Ascending aorta (tissue), 2 donors: Measurements from ENCODE around the gene DCAF10. TPM values are rescaled to one million over a fixed set of nuclear protein-coding genes. Genes with fewer than 3 reads are reported as not detected.

ENCODE experiments used
- DNase-seq, 2 donors: peaks; one replicate each; pipeline ENCODE4 v3.0.0-alpha.2; 2019; ENCODE audit warnings: low spot score in 2 of 2
- H3K27ac ChIP-seq, 2 donors: fragments of 200-600 bp; sonication (generic); one replicate each; pipeline ENCODE4 v1.5.1; 2016 to 2017; ENCODE audit warnings: mild to moderate bottlenecking in 1 of 2
- H3K27me3 ChIP-seq: fragments of 200-600 bp; sonication (generic); one replicate; pipeline ENCODE4 v1.5.1; 2017
- H3K36me3 ChIP-seq, 2 donors: fragments of 200-600 bp; sonication (generic); one replicate each; pipeline ENCODE4 v1.5.1; 2016
- H3K4me1 ChIP-seq, 2 donors: fragments of 200-600 bp; sonication (generic); one replicate each; pipeline ENCODE4 v1.5.1; 2016 to 2017; ENCODE audit warnings: mild to moderate bottlenecking in 1 of 2
- H3K4me3 ChIP-seq, 2 donors: fragments of 200-600 bp; sonication (generic); one replicate each; pipeline ENCODE4 v1.5.1; 2016 to 2017; ENCODE audit warnings: mild to moderate bottlenecking in 1 of 2
- H3K9me3 ChIP-seq, 2 donors: fragments of 200-600 bp; sonication (generic); one replicate each; pipeline ENCODE4 v1.5.1; 2016
- CTCF ChIP-seq, 3 experiments: fragments of 200-600 bp in 2 of 3; fragments of 450-650 bp in 1 of 3; sonication (generic) in 2 of 3; IDR thresholded peaks; one replicate each; pipeline ENCODE4 v1.5.1; 2016 to 2019; ENCODE audit warnings: antibody characterized with exemption in 3 of 3, mild to moderate bottlenecking in 1 of 3, moderate library complexity in 1 of 3
- intact Hi-C: fragments of 100-400 bp; cut with DNase I; formaldehyde crosslinking; loops from one replicate; pipeline ENCODE4 v1.15.1; 2023
- total RNA-seq: library from RNA; depleted of rRNA; stranded (reverse); fragments of >200 nt; gene quantifications from one replicate; pipeline ENCODE4 v1.1.0, GENCODE V29; 2016

The DCAF10 gene
- total RNA-seq, 1 donor from 2014 or later, result 23.5 TPM

GRCh38 chr9:37835821-37836220 lies 35.2 kb downstream of the DCAF10 start:
- peaks cover 0 to 7% of the 10 kb centered on the region in 2 donors for H3K36me3 ChIP-seq
- DNase-seq, result no peak
- no peaks in the 10 kb centered on the region for H3K27me3 ChIP-seq
- no peaks in the 10 kb centered on the region for H3K4me1 ChIP-seq
- intact Hi-C loops, result no loop called here
- H3K4me3 ChIP-seq, result no peak overlapping the region
- H3K27ac ChIP-seq, result no peak overlapping the region
- no peaks in the 10 kb centered on the region for H3K9me3 ChIP-seq
- no peak for TF ChIP-seq CTCF (IDR thresholded peaks at IDR 0.05)

- Histone ChIP-seq H3K9me3 (no peaks in the 10 kb centered on the region), H3K27ac (no peak overlapping the region), H3K4me3 (no peak overlapping the region), H3K4me1 (no peaks in the 10 kb centered on the region), H3K36me3 (peaks cover 0 to 7% of the 10 kb centered on the region in 2 donors), H3K27me3 (no peaks in the 10 kb centered on the region)
- intact Hi-C loops, result no loop called here
- no peak for DNase-seq
- TF ChIP-seq CTCF (IDR thresholded peaks at IDR 0.05), result no peak
These were observed 35.8 kb downstream of the DCAF10 start for GRCh38 chr9:37836386-37836785.

- intact Hi-C loops, result no loop called here
- no peak for DNase-seq
- H3K27me3 ChIP-seq, result no peaks in the 10 kb centered on the region
- TF ChIP-seq CTCF (IDR thresholded peaks at IDR 0.05), result no peak
- H3K9me3 ChIP-seq, result no peaks in the 10 kb centered on the region
- H3K27ac ChIP-seq, result no peak overlapping the region
- no peaks in the 10 kb centered on the region for H3K4me1 ChIP-seq
- peaks cover 0 to 7% of the 10 kb centered on the region in 2 donors for H3K36me3 ChIP-seq
- H3K4me3 ChIP-seq, result no peak overlapping the region
These were observed 39.2 kb downstream of the DCAF10 start for GRCh38 chr9:37839496-37840461.

GRCh38 chr9:37840560-37841194 lies 40.1 kb downstream of the DCAF10 start:
- Histone ChIP-seq H3K27me3 (no peaks in the 10 kb centered on the region), H3K4me3 (no peak overlapping the region), H3K9me3 (no peaks in the 10 kb centered on the region), H3K4me1 (no peaks in the 10 kb centered on the region), H3K27ac (no peak overlapping the region), H3K36me3 (peaks cover 0 to 6% of the 10 kb centered on the region in 2 donors)
- DNase-seq, result no peak
- TF ChIP-seq CTCF (IDR thresholded peaks at IDR 0.05), result no peak
- intact Hi-C loops, result no loop called here

DNA sequence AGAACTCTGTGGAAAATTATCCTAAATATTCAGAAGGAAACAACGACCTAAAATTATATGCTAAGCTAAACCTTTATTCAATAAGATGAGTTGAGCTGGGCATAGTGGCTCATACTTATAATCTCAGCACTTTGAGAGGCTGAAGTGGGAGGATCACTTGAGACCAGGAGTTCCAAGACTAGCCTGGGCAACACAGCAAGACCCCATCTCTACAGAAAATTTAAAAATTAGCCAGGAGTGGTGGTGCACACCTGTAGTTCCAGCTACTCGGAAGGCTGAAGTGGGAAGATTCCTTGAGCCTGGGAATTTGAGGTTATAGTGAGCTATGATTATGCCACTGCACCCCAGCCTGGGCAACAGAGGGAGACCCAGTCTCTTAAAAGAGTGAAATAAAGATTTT lies 51.6 kb downstream of the DCAF10 start:
- H3K9me3 ChIP-seq, result no peaks in the 10 kb centered on the region
- no peak overlapping the region for H3K4me3 ChIP-seq
- DNase-seq, result no peak
- no peak for TF ChIP-seq CTCF (IDR thresholded peaks at IDR 0.05)
- intact Hi-C loops, result no loop called here
- peaks cover 2 to 4% of the 10 kb centered on the region in 2 donors for H3K36me3 ChIP-seq
- H3K4me1 ChIP-seq, result no peaks in the 10 kb centered on the region
- H3K27me3 ChIP-seq, result no peaks in the 10 kb centered on the region
- no peak overlapping the region for H3K27ac ChIP-seq
